Smooth muscle cell (in vitro differentiated cells): ENCODE results near the gene SIRPB2. TPM values are rescaled to one million over a fixed set of nuclear protein-coding genes. Genes with fewer than 3 reads are reported as not detected.

Experiments
- DNase-seq: peaks from one replicate; lab custom pipeline; 2025; ENCODE audit not compliant: unreplicated experiment; lab: John Stamatoyannopoulos, UW
- H2AFZ ChIP-seq: fragments of 200-600 bp; sonication (generic); 2 replicates; pipeline ENCODE4 v1.6.0; 2016; ENCODE audit warnings: antibody characterized with exemption, low read depth, mild to moderate bottlenecking
- H3F3A ChIP-seq: fragments of 200-600 bp; sonication (generic); 2 replicates; pipeline ENCODE4 v1.6.0; 2017; ENCODE audit warnings: antibody characterized with exemption, low read depth
- H3K27ac ChIP-seq: fragments of 200-600 bp; sonication (generic); 2 replicates; pipeline ENCODE4 v1.5.1; 2016; ENCODE audit warnings: low read depth, mild to moderate bottlenecking
- H3K27me3 ChIP-seq: fragments of 200-600 bp; sonication (generic); 2 replicates; pipeline ENCODE4 v1.6.1; 2016; ENCODE audit warnings: low read depth, mild to moderate bottlenecking
- H3K36me3 ChIP-seq: fragments of 200-600 bp; sonication (generic); 2 replicates; pipeline ENCODE4 v1.5.1; 2016; ENCODE audit warnings: low read depth
- H3K4me1 ChIP-seq: fragments of 200-600 bp; sonication (generic); 2 replicates; pipeline ENCODE4 v1.5.1; 2016; ENCODE audit warnings: low read depth
- H3K4me2 ChIP-seq: fragments of 200-600 bp; sonication (generic); 2 replicates; pipeline ENCODE4 v1.6.0; 2016; ENCODE audit warnings: mild to moderate bottlenecking
- H3K4me3 ChIP-seq: fragments of 200-600 bp; sonication (generic); 2 replicates; pipeline ENCODE4 v1.5.1; 2016; ENCODE audit warnings: mild to moderate bottlenecking
- H3K79me2 ChIP-seq: fragments of 200-600 bp; sonication (generic); 2 replicates; pipeline ENCODE4 v1.6.0; 2016; ENCODE audit warnings: low read depth, mild to moderate bottlenecking
- H3K9ac ChIP-seq: fragments of 200-600 bp; sonication (generic); 2 replicates; pipeline ENCODE4 v1.6.0; 2016; ENCODE audit warnings: low read depth
- H3K9me3 ChIP-seq: fragments of 200-600 bp; sonication (generic); replicated peaks from 2 replicates; pipeline ENCODE4 v1.5.1; 2016; ENCODE audit warnings: low read depth
- H4K20me1 ChIP-seq: fragments of 200-600 bp; sonication (generic); 2 replicates; pipeline ENCODE4 v1.6.0; 2016; ENCODE audit warnings: low read depth
- WGBS: methylation state at CpG from one replicate; pipeline ENCODE4 v1.1.7; 2016; ENCODE audit warnings: low lambda C conversion rate; 5-methylcytosine and 5-hydroxymethylcytosine counted together
- polyA plus RNA-seq: library from polyadenylated mRNA; unstranded; fragments of >200 nt; fragmentation: Nextera tagmentation; extraction: Ambion mirVana; gene quantifications from 2 replicates; pipeline ENCODE4 v1.2.1, GENCODE V29; 2016
- total RNA-seq: library from RNA; depleted of rRNA; stranded (reverse); fragments of >200 nt; gene quantifications from 2 replicates; pipeline ENCODE4 v1.2.3, GENCODE V29; 2014
- TF ChIP-seq, protein P1 (sequence below): fragments of 200-600 bp; sonication (generic); IDR thresholded peaks from 2 replicates; pipeline ENCODE4 v1.5.1; 2017; ENCODE audit warnings: borderline replicate concordance, mild to moderate bottlenecking, antibody characterized with exemption; ENCODE audit not compliant: insufficient read depth, poor library complexity, severe bottlenecking

SIRPB2 gene
- total and polyA plus RNA-seq, 2 experiments from 2014 or later, result not detected

DNA sequence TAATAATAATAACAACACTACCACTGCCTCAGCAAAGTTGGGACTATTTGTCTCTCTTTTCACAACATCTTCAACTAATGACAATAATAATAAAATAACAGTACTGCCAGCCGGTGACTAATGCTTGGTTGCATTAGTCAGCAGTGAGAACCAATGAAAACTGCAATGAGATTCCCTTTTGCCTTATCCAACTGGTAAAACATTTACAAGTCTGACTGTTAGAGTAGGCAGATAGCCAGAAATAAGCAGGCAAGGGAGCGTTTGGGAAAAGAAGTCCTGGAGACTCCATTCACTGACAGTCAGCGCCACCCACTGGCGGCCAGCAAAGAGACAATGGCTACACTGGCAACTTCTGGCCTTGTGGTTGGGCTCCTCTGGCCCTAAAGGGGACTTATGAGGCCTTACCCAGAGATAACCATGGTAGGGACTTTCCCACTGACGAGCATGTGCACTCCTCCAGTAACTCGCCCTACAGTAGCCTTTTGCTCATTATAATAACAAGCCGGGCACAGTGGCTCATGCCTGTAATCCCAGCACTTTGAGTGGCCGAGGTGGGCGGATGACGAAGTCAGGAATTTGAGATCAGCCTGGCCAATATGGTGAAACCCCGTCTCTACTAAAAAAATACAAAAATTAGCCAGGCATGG is 21.2 kb downstream of the SIRPB2 start:
- Histone ChIP-seq H3K27ac (peak overlapping the region; percentile 99), H3K79me2 (peaks cover 12% of the 10 kb centered on the region), H3K9ac (peak overlapping the region; percentile 91), H2AFZ (no peak overlapping the region), H3K36me3 (no peaks in the 10 kb centered on the region), H3K4me3 (no peak overlapping the region), H3K4me1 (peaks cover 11% of the 10 kb centered on the region), H3K4me2 (peak overlapping the region; percentile 58), H3K9me3 (no peaks in the 10 kb centered on the region), H4K20me1 (peaks cover 10% of the 10 kb centered on the region), H3F3A (peaks cover 6% of the 10 kb centered on the region), H3K27me3 (no peaks in the 10 kb centered on the region)
- WGBS, result 13% methylated on average over 11 of the region's 11 CpGs
- peak; percentile 71 for DNase-seq
- TF ChIP-seq, protein P1, sequence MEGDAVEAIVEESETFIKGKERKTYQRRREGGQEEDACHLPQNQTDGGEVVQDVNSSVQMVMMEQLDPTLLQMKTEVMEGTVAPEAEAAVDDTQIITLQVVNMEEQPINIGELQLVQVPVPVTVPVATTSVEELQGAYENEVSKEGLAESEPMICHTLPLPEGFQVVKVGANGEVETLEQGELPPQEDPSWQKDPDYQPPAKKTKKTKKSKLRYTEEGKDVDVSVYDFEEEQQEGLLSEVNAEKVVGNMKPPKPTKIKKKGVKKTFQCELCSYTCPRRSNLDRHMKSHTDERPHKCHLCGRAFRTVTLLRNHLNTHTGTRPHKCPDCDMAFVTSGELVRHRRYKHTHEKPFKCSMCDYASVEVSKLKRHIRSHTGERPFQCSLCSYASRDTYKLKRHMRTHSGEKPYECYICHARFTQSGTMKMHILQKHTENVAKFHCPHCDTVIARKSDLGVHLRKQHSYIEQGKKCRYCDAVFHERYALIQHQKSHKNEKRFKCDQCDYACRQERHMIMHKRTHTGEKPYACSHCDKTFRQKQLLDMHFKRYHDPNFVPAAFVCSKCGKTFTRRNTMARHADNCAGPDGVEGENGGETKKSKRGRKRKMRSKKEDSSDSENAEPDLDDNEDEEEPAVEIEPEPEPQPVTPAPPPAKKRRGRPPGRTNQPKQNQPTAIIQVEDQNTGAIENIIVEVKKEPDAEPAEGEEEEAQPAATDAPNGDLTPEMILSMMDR, result peak; percentile 59

DNA sequence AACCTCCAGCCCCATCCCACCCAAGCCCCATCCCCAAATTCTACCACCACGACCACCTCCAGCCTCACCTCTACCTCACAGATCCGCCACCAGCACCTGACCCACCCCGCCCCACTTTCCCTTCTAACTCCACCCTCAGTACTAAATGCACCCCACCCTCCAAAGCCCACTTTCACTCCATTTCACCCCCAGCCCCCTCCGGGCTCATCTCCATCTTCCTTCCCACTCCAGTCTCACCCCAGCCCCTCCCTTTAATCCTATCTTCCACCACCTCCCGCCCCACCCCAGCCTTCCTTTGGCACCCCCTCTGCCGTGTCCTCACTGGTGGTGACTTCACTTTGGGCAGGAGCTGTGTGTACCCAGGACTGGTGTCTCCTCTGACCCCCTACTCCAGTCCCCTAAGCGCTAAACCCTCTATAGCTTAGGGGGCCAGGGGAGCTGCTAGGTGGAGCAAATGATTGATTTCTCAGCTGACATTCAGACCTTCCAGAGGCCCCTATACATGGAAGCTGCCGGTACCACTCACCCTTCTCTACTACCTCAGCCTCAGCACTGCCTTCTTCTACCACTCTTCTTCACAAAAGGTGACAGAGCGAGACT is 21.8 kb downstream of the SIRPB2 start:
- Histone ChIP-seq H3K4me1 (peaks cover 11% of the 10 kb centered on the region), H3K36me3 (no peaks in the 10 kb centered on the region), H2AFZ (no peak overlapping the region), H3K4me3 (no peak overlapping the region), H4K20me1 (peaks cover 16% of the 10 kb centered on the region), H3K9ac (peak overlapping the region; percentile 91), H3K79me2 (peaks cover 18% of the 10 kb centered on the region), H3F3A (peaks cover 6% of the 10 kb centered on the region), H3K27me3 (no peaks in the 10 kb centered on the region), H3K27ac (peak overlapping the region; percentile 99), H3K9me3 (no peaks in the 10 kb centered on the region), H3K4me2 (peak overlapping the region; percentile 58)
- WGBS, result 68% methylated on average over 8 of the region's 9 CpGs
- no peak for DNase-seq
- TF ChIP-seq, protein P1, result no peak

DNA sequence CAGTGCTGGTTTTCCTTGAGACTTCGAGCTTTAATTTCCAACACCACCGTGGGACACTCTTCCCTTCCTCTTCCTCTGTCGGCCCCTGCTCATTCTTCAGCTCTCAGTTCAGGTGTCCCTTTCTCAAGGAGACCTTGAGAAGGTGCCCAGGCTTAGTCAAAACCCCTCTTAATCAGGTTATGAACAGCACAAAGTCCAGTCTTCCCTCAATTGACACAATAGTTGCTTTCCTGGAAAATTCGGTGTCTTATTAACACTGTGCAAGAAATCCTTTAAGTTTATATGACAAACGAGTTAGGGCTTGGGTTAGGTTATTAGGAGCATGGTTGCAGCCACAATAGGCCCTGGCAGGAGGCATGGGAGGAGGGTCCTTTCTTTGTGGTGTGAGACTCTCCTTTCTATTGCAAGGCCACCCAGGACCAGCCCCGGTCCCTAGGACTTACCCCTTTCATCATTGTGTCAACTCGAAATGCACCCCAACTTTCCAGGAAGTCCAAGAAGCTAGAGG is 23.0 kb downstream of the SIRPB2 start:
- H3K4me3 ChIP-seq, result no peak overlapping the region
- H3K36me3 ChIP-seq, result no peaks in the 10 kb centered on the region
- WGBS, result 89% methylated on average over 7 of the region's 7 CpGs
- H3K27me3 ChIP-seq, result no peaks in the 10 kb centered on the region
- TF ChIP-seq, protein P1, result no peak
- H3K4me1 ChIP-seq, result peaks cover 11% of the 10 kb centered on the region
- no peak overlapping the region for H2AFZ ChIP-seq
- H4K20me1 ChIP-seq, result peaks cover 27% of the 10 kb centered on the region
- peaks cover 31% of the 10 kb centered on the region for H3K79me2 ChIP-seq
- DNase-seq, result no peak
- H3K27ac ChIP-seq, result no peak overlapping the region
- peaks cover 6% of the 10 kb centered on the region for H3F3A ChIP-seq
- H3K9ac ChIP-seq, result no peak overlapping the region
- H3K4me2 ChIP-seq, result no peak overlapping the region
- H3K9me3 ChIP-seq, result no peaks in the 10 kb centered on the region
